ENCODE measurements around the gene GJD2. TPM values are rescaled to one million over a fixed set of nuclear protein-coding genes. Genes with fewer than 3 reads are reported as not detected.

The GJD2 gene
- total RNA-seq, 2 experiments from 2014 or later: not detected

DNA sequence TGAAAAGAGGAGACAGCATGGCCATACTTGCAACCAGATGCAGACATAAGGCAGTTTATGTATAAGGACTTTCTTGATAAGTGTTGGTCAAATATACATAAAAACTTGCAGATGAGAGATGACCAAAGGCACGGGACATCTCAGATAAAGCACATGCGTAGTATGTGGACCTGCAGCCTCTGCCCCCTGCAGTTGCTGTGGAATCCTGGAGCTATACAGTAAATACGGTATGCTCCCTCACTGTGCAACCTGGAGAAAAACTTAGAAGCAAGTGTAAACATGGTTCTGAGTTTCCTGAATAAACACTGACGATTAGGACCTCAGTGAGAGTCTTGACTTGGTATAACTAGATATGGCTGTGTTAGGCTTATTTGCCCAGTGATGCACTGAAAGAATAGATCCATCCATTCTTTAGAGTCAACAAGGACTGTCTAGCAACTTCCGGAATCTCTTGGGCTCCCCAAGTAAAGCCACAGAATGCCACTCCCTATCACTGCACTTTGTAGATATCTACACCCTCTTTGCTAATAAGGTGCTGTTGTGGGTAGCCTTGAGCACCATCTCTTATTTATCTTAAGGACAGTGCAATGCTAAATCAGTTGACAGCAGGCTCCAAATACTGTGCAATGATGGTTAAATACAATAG lies 40.2 kb downstream of the GJD2 start:
- CTCF ChIA-PET: no interaction called here
- Mint-ChIP-seq H3K9me3 (no peaks in the 10 kb centered on the region), H3K4me1 (ENCODE audit: low read depth) (no peaks in the 10 kb centered on the region), H3K4me3 (no peak overlapping the region), H3K27ac (no peak overlapping the region), H3K36me3 (ENCODE audit: low read depth) (no peaks in the 10 kb centered on the region), H3K27me3 (peaks cover 17% of the 10 kb centered on the region)
- intact Hi-C loops (cut with micrococcal nuclease): no loop called here
- POLR2A ChIA-PET: no interaction called here
- TF ChIP-seq, protein P1, sequence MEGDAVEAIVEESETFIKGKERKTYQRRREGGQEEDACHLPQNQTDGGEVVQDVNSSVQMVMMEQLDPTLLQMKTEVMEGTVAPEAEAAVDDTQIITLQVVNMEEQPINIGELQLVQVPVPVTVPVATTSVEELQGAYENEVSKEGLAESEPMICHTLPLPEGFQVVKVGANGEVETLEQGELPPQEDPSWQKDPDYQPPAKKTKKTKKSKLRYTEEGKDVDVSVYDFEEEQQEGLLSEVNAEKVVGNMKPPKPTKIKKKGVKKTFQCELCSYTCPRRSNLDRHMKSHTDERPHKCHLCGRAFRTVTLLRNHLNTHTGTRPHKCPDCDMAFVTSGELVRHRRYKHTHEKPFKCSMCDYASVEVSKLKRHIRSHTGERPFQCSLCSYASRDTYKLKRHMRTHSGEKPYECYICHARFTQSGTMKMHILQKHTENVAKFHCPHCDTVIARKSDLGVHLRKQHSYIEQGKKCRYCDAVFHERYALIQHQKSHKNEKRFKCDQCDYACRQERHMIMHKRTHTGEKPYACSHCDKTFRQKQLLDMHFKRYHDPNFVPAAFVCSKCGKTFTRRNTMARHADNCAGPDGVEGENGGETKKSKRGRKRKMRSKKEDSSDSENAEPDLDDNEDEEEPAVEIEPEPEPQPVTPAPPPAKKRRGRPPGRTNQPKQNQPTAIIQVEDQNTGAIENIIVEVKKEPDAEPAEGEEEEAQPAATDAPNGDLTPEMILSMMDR (IDR thresholded peaks at IDR 0.05): no peak
- DNase-seq: no peak
- ATAC-seq: no peak

DNA sequence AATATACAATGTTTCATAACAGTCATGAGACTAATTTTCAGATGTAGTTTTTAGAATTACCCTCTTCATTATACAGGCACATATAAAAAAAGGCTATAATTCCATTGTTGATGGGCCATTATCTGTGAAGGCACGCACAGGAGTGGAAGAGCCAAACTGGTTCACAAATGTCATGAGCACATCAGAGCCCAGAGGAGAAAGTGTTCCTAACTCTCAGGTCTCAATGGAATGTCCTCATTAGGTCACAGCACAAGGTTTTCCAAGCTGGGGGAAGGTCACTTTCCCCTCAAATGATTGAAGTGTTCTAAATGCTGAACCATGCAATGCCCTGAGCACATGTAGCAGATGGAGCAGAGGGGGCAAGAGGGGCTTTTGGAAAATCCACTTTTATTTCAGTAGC lies 41.2 kb downstream of the GJD2 start:
- no peaks in the 10 kb centered on the region for H3K9me3 Mint-ChIP-seq
- H3K4me3 Mint-ChIP-seq: no peak overlapping the region
- ChIA-PET POLR2A (no interaction called here), CTCF (no interaction called here)
- intact Hi-C loops (cut with micrococcal nuclease): no loop called here
- no peak for ATAC-seq
- no peaks in the 10 kb centered on the region for H3K4me1 Mint-ChIP-seq (ENCODE audit: low read depth)
- DNase-seq: no peak
- no peaks in the 10 kb centered on the region for H3K36me3 Mint-ChIP-seq (ENCODE audit: low read depth)
- TF ChIP-seq, protein P1 (IDR thresholded peaks at IDR 0.05): no peak
- no peak overlapping the region for H3K27ac Mint-ChIP-seq
- peaks cover 19% of the 10 kb centered on the region for H3K27me3 Mint-ChIP-seq

DNA sequence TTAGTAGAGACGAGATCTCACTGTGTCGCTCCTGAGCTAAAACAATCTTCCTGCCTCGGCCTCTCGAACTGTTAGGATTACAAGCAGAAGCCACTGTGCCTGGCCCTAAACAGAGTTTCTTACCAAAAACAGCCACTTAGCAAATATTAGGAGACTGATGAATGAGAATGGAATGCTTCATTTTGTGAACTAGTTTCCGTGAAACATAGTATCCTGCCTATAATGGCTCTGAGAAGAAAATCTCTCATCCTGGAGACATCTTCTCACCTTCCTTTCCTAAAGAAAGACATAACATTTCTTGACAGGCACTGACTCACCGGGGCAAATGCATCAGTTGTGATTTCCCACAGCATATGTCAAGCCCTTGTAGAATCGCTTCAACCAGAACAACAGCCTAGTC lies 44.9 kb downstream of the GJD2 start:
- Mint-ChIP-seq H3K9me3 (no peaks in the 10 kb centered on the region), H3K4me1 (ENCODE audit: low read depth) (no peaks in the 10 kb centered on the region), H3K36me3 (ENCODE audit: low read depth) (no peaks in the 10 kb centered on the region), H3K4me3 (no peak overlapping the region), H3K27ac (no peak overlapping the region), H3K27me3 (peaks cover 14% of the 10 kb centered on the region)
- intact Hi-C loops (cut with micrococcal nuclease): no loop called here
- ChIA-PET POLR2A (no interaction called here), CTCF (no interaction called here)
- TF ChIP-seq, protein P1 (IDR thresholded peaks at IDR 0.05): no peak
- ATAC-seq: no peak
- no peak for DNase-seq

DNA sequence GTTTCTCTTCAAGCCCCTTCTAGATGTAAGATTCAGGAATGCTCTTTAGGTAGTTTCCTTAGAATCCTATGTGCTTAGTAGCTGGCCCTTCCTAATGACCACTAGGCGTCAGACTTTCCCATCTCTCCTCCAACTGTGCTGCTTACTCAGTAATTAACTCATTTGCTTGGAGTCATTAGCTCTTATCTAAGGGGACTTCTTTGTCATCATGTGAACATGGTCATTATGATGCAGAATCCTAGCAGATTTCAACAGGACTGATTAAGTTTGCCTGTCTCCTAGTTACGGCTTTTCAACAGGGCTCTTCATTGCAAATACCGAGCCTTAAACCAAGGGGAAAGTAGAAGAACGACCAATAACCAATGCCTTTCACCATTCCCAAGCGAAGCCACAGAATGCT lies 46.4 kb downstream of the GJD2 start:
- no peaks in the 10 kb centered on the region for H3K36me3 Mint-ChIP-seq (ENCODE audit: low read depth)
- DNase-seq (no peak), ATAC-seq (no peak)
- intact Hi-C loops (cut with micrococcal nuclease): no loop called here
- ChIA-PET POLR2A (no interaction called here), CTCF (interaction anchor here (0.8 to 1.3 kb wide), 4 partner anchors 87 to 216 kb away, joined by 3 read pairs; no protein-coding TSS in a partner anchor)
- no peak overlapping the region for H3K4me3 Mint-ChIP-seq
- H3K27me3 Mint-ChIP-seq: peaks cover 14% of the 10 kb centered on the region
- no peaks in the 10 kb centered on the region for H3K4me1 Mint-ChIP-seq (ENCODE audit: low read depth)
- TF ChIP-seq, protein P1 (IDR thresholded peaks at IDR 0.05): peak; percentile 47
- no peak overlapping the region for H3K27ac Mint-ChIP-seq
- H3K9me3 Mint-ChIP-seq: no peaks in the 10 kb centered on the region

DNA sequence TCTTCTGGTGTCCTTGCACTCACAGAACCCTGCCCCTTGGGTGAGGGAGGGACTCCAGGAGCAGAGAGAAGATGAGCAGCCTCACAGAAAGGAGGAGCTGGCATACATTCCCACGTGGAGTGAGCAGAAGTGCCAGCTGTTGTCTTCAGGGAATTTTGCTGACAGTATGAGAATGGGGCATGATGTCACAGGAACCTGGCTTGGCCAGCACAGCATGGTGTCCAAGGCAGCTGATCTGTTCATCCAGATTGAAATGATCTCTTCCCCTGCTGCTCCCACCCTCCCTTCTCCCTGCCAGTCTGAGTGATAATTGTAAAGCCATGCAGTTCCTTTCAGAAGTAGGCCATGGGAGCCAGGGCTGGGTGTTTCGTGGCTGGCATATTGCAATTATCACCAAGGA lies 53.3 kb downstream of the GJD2 start:
- Mint-ChIP-seq H3K4me1 (ENCODE audit: low read depth) (no peaks in the 10 kb centered on the region), H3K9me3 (no peaks in the 10 kb centered on the region), H3K4me3 (no peak overlapping the region), H3K36me3 (ENCODE audit: low read depth) (no peaks in the 10 kb centered on the region), H3K27me3 (peaks cover 7% of the 10 kb centered on the region), H3K27ac (no peak overlapping the region)
- CTCF ChIA-PET: no interaction called here
- ATAC-seq (no peak), DNase-seq (no peak)
- TF ChIP-seq, protein P1 (IDR thresholded peaks at IDR 0.05): no peak
- POLR2A ChIA-PET: no interaction called here
- intact Hi-C loops (cut with micrococcal nuclease): no loop called here

Other genes with a start within 250 kb of the GJD2 start
- 10 to 100 TPM; 84.6 to 86.9 TPM for gene GOLGA8B, start 171.3 kb downstream of the GJD2 start, total RNA-seq
- not detected for gene ACTC1, start 40.6 kb upstream of the GJD2 start, total RNA-seq
- gene AQR, start 214.7 kb upstream of the GJD2 start, total RNA-seq: 10 to 100 TPM; 35.5 to 36.4 TPM
- gene ZNF770, start 233.3 kb upstream of the GJD2 start, total RNA-seq: 10 to 100 TPM; 67.0 to 67.2 TPM